GM18508 (cell line): ENCODE results near the gene BCORL1.

Experiments
- ATAC-seq: cut with Tn5 transposase; IDR thresholded peaks from one replicate; pipeline ENCODE4 v1.9.1; 2021; ENCODE audit warnings: moderate number of reproducible peaks; ENCODE audit not compliant: insufficient read depth, unreplicated experiment

Gene BCORL1

DNA sequence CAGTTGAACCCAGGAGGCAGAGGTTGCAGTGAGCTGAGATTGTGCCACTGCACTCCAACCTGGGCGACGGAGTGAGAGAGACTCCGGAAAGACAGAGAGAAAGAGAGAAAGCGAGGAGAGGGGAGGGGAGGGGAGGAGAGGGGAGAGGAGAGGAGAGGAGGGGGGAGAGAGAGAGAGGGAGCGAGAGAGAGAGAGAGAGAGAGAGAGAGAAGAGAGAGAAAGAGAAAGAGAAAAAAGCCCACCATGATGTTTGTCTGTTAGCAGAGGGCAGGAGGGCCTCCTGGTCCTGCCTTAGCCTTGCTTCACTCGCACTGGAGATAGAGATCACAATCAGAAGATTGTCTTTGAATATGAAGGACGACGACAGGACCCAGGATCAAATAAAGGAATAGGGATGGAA lies 18.7 kb upstream of the BCORL1 start:
- ATAC-seq, result no peak

- no peak for ATAC-seq
Measured at GRCh38 chrX:129965166-129965565, 17.3 kb upstream of the BCORL1 start.

DNA sequence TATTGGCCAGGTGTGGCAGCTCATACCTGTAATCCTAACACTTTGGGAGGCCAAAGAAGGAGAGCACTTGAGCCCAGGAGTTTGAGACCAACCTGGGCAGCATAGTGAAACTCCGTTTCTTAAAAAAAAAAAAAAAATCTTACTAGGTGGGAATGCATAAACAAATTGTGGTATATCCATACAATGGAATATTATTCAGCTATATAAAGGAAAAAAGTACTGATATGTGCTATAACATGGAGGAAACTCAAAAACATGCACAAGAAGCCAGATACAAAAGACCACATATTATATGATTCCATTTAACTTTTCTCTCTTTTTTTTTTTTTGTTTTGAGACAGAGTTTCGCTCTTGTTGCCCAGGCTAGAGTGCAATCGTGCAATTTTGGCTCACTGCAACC lies 13.5 kb upstream of the BCORL1 start:
- no peak for ATAC-seq

DNA sequence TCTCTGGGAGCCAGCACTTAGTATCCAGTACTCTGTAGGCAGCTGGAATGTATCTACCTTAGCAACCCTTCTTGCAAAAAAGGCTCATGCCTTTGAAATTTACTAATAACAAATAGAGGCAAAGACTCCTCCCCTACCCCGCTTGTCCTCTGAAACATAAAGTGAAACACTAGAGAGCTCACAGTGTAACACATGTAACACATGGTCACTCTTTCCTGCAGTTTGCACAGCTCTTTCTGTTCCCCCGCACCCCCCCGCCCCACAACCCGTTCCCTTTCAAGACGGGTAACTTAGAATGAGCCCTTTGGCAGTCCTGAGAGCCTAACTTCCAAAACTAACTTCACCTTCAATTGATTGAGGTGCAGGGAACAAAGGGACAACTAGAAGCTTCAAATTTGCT lies 6.0 kb upstream of the BCORL1 start:
- ATAC-seq, result no peak

- no peak for ATAC-seq
Measured at GRCh38 chrX:129979207-129979920, 3.1 kb upstream of the BCORL1 start.

DNA sequence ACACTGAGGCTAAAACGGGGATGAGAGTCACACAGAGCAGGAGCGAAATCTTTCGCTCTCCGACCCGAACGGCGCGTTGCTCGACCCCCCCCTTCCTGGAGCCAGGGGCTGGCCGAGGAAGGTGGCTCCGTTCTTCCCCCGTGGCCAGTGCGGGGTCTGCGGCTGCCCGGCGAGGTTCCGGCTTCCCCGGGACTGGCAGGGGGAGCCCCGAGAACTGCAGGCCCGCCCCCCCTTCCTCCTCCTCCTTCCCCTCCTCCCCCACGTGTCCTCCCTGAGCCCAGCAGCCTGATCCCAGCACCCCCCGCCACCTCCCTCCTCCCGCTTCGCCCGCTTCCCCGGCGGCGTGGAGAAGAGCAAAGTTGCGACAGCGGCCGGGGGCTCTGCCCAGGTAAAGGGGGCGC lies 2.4 kb upstream of the BCORL1 start:
- no peak for ATAC-seq

GRCh38 chrX:129980540-129981199 lies 1.8 kb upstream of the BCORL1 start:
- ATAC-seq, result no peak

GRCh38 chrX:129981200-129981553 lies 1.3 kb upstream of the BCORL1 start:
- ATAC-seq, result no peak

DNA sequence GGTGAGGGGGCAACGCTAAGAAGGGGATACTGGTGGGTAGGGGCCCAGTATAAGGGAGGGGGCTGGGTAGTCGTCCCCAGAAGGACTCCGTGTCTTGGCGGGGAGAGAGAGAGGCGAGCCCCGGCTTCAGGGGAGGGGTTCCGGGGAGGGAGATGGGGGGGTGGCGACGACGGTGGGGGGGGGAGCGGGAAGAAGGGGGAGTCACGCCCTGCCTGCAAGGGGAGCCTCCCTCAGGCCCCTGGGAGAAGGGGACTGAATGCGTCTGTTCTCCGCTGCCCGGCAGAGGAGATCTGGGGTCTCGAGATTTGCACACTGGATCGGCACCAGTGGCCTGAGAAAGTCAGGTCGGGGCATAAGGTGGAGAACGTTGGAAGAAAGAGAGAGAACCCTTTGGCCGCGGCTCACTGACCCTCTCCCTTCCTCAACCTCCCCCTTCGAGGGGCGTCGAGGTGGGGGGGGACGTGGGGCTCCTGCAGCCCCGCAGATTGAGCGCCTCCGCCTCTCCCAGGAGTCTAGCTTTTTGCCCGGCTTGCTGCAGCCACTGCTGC lies 609 bp upstream of the BCORL1 start:
- ATAC-seq, result no peak

- no peak for ATAC-seq
Measured at GRCh38 chrX:129983575-129984110, 1.2 kb downstream of the BCORL1 start.

- ATAC-seq, result no peak
Measured at GRCh38 chrX:129984111-129984958, 1.9 kb downstream of the BCORL1 start.

DNA sequence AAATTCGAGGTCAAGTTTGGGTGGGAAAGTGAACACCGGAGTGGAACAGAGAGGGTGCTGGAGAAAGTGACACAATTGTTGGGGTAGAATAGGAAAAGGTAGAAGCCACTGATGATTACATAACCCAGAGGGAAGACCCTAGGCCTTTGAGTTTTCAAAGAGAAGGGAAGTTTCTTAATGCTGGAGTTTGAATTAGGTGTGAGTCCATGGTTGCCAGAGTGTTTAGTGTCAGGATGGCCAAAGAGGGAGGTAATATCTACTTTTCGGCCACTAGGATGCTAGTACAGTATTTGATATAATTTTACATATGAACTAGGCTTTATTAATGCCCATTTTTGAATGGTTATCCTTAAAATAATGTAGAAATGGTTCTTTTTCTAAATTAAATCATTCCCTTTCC lies 5.4 kb downstream of the BCORL1 start:
- ATAC-seq, result no peak

DNA sequence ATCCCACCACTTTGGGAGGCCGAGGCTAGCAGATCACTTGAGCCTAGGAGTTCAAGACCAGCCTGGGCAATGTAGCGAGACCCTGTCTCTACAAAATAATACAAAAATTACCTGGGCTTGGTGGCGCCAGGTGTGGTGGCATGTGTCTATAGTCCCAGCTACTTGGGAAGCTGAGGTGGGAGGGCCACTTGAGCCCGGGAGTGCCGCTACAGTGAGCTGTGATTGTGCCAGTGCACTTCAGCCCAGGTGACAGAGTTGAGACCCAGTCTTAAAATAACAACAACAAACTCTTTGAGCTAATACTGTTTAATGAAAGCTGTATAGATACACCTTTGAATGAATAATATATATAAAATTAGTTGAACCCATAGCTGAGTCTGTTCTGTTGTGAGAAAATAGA lies 9.7 kb downstream of the BCORL1 start:
- no peak for ATAC-seq

DNA sequence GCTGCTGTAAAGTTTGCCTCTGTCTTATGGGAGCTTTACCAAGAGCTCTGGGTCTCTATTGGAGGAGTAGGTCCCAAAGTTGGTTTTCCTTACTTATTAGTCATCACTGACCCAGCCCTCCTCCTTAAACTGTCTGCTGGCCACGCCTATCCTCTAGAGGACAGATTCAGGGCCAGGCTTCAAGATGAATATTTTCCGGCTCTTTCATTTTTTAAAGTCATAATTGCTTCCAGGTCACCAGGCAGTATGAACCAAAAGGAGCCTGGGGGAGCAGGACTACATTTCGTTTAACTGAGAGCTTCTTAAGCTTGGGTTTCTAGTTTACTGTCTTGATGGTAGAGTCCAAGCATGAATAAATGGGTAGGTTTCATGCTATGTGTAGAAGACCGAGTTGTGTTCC lies 13.7 kb downstream of the BCORL1 start:
- no peak for ATAC-seq

GRCh38 chrX:129997086-129997485 lies 14.7 kb downstream of the BCORL1 start:
- ATAC-seq, result no peak

DNA sequence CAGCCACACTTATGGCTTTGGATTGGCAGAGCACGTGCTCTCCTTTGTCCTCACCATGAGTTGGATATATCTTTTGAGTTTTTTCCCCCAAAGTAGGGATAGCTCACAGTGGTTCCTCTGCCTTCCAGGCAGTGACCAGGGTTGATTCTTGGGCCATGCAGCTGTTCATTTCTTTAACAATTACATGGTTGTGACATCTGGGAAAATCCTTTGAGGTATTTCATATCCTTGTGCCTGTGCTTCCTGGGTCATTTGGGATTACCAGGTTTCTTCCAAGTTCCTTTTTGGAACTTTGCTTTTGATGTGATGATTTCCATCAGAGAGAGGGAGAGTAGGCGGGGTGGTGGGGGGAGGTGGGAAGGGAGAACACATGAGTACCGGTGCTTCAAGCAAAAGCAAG lies 15.6 kb downstream of the BCORL1 start:
- ATAC-seq, result no peak

GRCh38 chrX:130001893-130002292 lies 19.5 kb downstream of the BCORL1 start:
- no peak for ATAC-seq

DNA sequence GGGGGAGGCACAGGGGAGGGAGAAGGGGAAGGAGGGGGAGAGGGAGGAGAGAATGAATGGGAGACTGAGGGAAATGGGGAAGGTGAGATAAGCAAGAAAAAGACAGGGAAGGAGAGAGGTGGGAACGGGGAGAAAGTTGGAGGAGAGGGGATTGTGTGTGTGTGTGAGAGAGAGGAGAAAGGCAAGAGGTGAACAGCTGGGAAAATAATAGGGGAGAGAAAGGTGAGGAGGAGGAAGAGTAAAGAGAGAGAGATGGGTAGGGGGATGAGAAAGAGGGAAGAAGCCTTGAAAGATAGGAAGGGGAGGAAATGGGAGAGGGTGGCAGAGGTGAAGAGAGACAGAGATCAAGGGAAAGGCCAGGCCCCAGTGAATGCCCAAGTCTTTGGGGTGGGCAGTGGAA lies 20.1 kb downstream of the BCORL1 start:
- ATAC-seq, result no peak

GRCh38 chrX:130005089-130005807 lies 22.8 kb downstream of the BCORL1 start:
- no peak for ATAC-seq

DNA sequence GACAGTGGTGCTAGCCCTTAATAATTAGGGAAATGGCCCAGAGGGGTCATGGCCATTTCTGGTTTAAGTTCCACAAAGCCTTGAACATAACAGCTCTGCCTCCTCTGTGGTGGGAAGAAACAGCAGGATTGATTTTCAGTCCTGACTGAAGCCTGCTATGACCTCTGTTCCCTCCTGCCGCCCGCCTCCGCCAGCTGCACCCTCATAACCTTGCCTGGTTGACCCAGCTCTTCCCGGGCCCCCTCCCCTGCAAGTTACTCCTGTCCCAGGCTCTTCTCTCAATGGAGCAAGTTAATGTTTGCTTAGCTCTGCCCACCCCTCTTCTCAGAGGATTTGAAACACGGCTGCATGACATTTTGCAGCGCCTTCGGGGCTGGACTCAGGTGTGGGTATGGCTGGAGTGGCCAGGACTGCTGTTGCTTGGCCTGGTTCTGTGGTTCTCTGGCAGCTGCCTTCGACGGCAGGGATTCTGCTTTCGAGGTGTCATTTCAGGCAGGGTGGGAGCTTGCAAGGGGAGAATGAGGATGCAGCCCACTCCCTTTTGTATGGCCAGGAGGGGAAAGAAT lies 27.3 kb downstream of the BCORL1 start:
- ATAC-seq, result no peak
